Measurements from ENCODE around the gene WDR86. TPM values are rescaled to one million over a fixed set of nuclear protein-coding genes. Genes with fewer than 3 reads are reported as not detected.

WDR86 gene
- total and polyA plus RNA-seq, 2 experiments from 2014 or later, result 9.1 to 59.1 TPM

DNA sequence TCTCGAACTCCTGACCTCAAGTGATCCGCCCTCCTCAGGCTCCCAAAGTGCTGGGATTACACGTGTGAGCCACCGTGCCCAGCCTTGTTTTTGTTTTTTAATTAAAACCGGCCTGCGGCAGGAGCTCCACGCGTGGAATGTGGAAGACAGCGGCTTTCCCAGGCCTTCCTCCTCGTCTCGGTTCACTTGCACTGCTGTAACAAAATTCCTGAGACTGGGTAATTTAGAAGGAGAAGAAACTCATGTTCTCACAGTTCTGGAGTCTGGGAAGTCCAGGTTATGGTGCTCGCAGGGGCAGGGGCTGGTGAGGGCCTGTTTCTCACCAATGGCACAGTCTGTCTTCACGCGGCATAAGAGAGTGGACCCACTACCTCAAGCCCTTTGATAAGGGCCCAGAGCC is 44.5 kb upstream of the WDR86 start (continued):
- TF ChIP-seq ZNF462 (CRISPR knock-in tag; IDR thresholded peaks at IDR 0.05) (no peak), ZNF331 (CRISPR knock-in tag; IDR thresholded peaks at IDR 0.05; ENCODE audit: low read depth) (no peak)

GRCh38 chr7:151453326-151453791 is 43.5 kb upstream of the WDR86 start:
- Mint-ChIP-seq H3K27ac (no peak overlapping the region), H3K9me3 (peaks cover 19% of the 10 kb centered on the region), H3K36me3 (ENCODE audit: low read depth) (peaks cover 27% of the 10 kb centered on the region), H3K4me1 (peaks cover 51% of the 10 kb centered on the region), H3K27me3 (ENCODE audit: insufficient read depth, low read depth, poor library complexity) (peaks cover 15% of the 10 kb centered on the region), H3K4me3 (no peak overlapping the region; the same call in 2 of the 3 replicates)
- ATAC-seq (peak; percentile 15), DNase-seq (ENCODE audit: low spot score) (no peak)
- Histone ChIP-seq H3K4me3 (no peak overlapping the region), H3K27ac (ENCODE audit: low read depth) (no peak overlapping the region), H3K36me3 (ENCODE audit: insufficient read depth) (no peaks in the 10 kb centered on the region), H3K9me2 (ENCODE audit: insufficient read depth) (peaks cover 3% of the 10 kb centered on the region; the same call in 1 of the 2 replicates), H3K27me3 (ENCODE audit: insufficient read depth) (no peaks in the 10 kb centered on the region), H4K20me1 (replicated peaks; ENCODE audit: insufficient read depth) (no peaks in the 10 kb centered on the region), H3K4me1 (ENCODE audit: insufficient read depth) (peaks cover 37% of the 10 kb centered on the region), H2AFZ (peak overlapping the region; percentile 98), H3F3A (replicated peaks; ENCODE audit: low read depth) (0 out of 2 replicates have a peak, but pooled peaks cover 14% of the 10 kb centered on the region), H3K4me2 (peak overlapping the region; percentile 35; the same call in 1 of the 2 replicates), H3K79me2 (replicated peaks; ENCODE audit: insufficient read depth) (no peaks in the 10 kb centered on the region)
- TF ChIP-seq ZNF114 (CRISPR knock-in tag; IDR thresholded peaks at IDR 0.05) (no peak), NANOG (IDR thresholded peaks at IDR 0.05; ENCODE audit: borderline replicate concordance) (no peak), CREB1 (CRISPR knock-in tag; IDR thresholded peaks at IDR 0.05; ENCODE audit: low read depth) (no peak), STAT1 (IDR thresholded peaks at IDR 0.05; ENCODE audit: unreplicated experiment) (no peak), EZH2 (IDR thresholded peaks at IDR 0.05; ENCODE audit: low read depth, unreplicated experiment) (no peak), EZH2phosphoT487 (IDR thresholded peaks at IDR 0.05; ENCODE audit: unreplicated experiment) (no peak), JUNB (IDR thresholded peaks at IDR 0.05; ENCODE audit: unreplicated experiment) (no peak), CTCF (conservative IDR thresholded peaks at IDR 0.05; ENCODE audit: low read depth in 2 of 2) (no peak), POLR2AphosphoS5 (IDR thresholded peaks at IDR 0.05; ENCODE audit: low read depth) (no peak)

Measured in GM23338 (cell line).